HG03139 (cell line): ENCODE results near the gene MPND.
A peak's percentile ranks its signal among the peaks of the same experiment; 100 is the strongest.

Experiments
- ATAC-seq: cut with Tn5 transposase; IDR thresholded peaks from one replicate; pipeline ENCODE4 v1.9.1; 2021; ENCODE audit not compliant: unreplicated experiment

MPND gene

DNA sequence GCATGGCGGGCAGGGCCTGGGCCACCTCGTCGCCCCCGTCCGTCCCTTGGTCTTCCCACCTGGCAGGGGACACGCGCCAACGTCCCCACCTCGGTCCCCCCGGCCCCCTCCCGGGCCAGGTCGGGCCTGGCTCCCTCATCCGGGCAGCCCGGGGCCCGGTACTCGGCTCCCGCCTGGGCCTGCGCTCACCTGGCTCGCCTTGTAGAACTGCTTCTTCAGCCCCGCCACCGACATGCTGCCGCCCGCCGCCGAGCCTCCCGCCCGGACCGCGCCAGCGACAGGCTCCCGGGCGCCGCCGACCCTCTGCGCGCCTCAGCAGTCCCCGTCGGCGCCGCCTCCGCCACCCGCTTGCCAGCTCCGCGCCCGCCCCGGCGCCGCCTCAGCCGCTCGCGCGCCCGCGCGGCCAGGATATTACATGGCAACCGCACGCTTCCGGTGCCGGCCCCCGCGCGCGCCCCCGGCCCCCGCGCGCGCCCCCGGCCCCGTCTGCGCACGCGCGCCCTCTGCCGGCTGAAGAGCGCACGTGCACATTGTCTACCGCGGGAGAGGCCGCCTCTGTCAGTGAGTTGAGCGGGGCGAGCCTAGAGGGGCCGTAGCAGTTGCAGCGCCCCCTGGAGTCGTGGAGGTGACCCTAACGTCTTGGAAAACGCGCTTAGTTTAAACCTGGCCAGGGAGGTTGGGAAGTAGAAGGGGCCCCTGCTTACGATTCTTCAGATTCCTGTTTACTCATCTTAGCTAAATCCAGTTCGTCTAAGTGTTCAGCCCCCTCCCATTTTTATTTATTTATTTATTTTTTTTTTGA, 57.0 kb downstream of the MPND start, which contains the start of gene SH3GL1:
TSS of gene SH3GL1 (minus strand) at position 413 of the 802 bp plus-strand sequence. CDS start at position 234, 179 bp downstream.
- peak; percentile 43 for ATAC-seq

DNA sequence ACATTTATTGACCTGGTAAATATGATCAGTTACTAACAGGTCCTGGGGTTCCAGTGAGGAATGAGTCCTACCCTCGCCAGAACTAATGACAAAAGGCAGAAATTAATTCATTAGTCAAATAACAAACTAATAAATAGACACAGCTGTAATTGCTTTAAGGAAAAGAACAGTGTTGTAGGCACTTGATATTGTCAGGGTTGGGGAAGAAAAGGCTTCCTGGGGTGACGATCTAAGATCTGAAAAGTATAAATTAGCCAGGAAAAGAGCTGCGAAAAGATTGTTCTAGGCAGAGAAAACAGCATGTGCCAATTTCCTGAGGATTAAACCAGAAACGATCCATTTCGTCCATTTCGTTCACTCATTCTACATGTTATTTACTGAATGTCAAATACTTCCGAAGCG, 58.4 kb downstream of the MPND start:
- ATAC-seq, result no peak

GRCh38 chr19:4402171-4403004, 59.0 kb downstream of the MPND start, which contains the start of gene CHAF1A:
TSS of gene CHAF1A (plus strand) at chr19:4402640. CDS start at chr19:4402763, 123 bp downstream.
- peak; percentile 82 for ATAC-seq

- no peak for ATAC-seq
Measured at GRCh38 chr19:4403005-4403761, 59.8 kb downstream of the MPND start.

DNA sequence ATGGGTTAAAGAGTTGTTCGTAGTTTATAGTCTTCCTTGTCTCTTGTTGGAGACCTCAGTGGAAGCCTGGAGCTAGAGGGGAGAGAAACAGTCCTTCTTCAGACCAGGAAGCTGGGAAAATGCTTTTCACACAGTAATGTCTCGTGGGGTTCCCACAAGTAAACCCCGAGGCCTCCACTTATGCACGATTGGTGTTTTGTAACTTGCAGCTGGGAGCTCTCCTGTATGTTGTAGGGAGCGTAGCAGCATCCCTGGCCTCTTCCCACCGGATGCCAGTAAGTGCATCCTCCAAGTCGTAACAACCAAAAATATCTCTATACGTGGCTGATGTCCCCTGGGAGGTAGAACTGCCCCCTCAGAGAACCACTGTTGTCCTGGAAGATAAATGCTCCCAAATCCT, 62.6 kb downstream of the MPND start:
- no peak for ATAC-seq

- ATAC-seq, result no peak
Measured at GRCh38 chr19:4406626-4407025, 63.3 kb downstream of the MPND start.

GRCh38 chr19:4409123-4409933, 66.0 kb downstream of the MPND start:
- no peak for ATAC-seq
